ENCODE results near the gene SLPI.

GRCh38 chr20:45303586-45304463, 49.5 kb upstream of the SLPI start:
- no peak for TF ChIP-seq CTCF (IDR thresholded peaks at IDR 0.05; ENCODE audit: low read depth, low read length, poor library complexity, severe bottlenecking)
- no peak for TF ChIP-seq EZH2phosphoT487 (IDR thresholded peaks at IDR 0.05; ENCODE audit: borderline replicate concordance, low read length)
